NCI-H1105 (cell line): Measurements from ENCODE around the gene MAN2A1.
"Not testable (repeated sequence)": the region's sequence is repeated elsewhere in the genome, so short reads cannot be mapped to it uniquely, and the experiment has no call there.

Source experiments
- DNase-seq: peaks from one replicate; lab custom pipeline; 2025; lab: John Stamatoyannopoulos, UW

The MAN2A1 gene

DNA sequence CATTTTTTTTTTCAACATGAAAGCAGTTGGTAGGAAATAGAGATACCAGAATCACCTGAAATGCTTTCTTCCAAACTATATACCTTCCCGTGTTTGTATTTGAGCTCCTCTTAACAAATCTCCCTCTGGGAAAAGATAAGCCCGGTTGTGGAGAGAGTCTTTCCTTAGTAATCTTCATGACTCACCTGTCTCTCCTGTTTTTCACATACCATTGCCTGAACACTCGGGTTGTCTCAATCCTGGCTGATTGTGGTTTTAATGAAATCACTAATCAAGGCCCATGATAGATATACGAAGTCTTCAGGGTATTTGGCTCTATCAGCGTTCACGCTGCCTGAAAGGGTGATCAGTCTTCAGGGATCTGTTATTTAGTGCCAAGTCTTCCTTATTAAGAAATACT, 136.7 kb downstream of the MAN2A1 start:
- DNase-seq: no peak

DNA sequence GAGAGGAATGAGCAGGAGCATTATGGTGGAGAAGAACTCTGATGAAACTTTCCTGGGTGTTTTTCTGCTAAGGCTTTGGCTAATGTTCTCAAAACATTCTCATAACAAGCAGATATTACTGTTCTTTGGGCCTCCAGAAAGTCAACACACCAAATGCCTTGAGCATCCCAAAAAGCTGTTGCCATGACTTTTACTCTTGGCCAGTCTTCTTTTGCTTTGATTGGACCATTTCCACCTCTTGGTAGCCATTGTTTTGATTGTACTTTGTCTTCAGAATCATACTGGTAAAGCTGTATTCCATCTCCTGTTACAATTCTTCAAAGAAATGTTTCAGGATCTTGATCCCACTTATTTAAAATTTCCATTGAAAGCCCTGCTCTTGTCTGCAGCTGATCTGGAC, 139.6 kb downstream of the MAN2A1 start:
- DNase-seq: no peak

DNA sequence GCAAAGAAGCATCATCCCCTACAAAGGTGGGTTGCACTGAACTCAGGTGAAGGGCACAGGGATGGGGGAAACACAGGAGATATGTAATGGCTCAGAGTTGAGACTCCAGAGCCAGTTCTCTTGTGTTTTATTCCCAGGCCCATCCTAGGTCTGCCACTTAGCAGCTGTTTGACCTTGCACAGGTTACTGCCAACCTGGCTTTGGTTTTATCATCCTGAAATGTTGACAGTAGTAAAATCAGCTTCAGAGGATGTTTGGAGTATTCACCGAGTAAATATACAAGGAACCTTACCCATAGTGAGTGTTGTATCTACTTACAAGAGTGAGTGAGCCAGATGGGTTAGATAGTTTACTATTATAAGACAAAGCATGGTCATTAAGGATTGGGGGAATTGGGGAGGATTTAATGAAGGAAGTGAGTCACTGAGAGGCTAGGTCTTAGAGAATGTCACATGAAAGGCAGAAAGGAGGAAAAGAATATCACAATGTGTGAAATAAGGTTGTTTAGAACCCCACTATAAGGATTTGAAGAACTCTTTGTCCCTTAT, 141.3 kb downstream of the MAN2A1 start:
- no peak for DNase-seq

DNA sequence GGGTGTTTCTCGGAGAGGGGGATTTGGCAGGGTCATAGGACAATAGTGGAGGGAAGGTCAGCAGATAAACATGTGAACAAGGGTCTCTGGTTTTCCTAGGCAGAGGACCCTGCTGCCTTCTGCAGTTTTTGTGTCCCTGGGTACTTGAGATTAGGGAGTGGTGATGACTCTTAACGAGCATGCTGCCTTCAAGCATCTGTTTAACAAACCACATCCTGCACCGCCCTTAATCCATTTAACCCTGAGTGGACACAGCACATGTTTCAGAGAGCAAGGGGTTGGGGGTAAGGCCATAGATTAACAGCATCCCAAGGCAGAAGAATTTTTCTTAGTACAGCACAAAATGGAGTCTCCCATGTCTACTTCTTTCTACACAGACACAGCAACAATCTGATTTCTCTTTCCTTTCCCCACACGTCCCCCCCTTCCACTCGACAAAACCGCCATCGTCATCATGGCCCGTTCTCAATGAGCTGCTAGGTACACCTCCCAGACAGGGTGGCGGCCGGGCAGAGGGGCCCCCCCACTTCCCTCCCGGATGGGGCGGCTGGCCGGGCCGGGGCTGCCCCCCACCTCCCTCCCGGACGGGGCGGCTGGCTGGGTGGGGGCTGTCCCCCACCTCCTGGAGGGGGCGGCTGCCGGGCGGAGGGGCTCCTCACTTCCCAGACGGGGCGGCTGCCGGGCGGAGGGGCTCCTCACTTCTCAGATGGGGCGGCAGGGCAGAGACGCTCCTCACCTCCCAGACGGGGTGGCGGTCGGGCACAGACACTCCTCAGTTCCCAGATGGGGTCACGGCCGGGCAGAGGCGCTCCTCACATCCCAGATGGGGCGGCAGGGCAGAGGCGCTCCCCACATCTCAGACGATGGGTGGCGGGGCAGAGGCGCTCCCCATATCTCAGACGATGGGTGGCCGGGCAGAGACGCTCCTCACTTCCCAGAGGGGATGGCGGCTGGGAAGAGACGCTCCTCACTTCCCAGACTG, 142.8 kb downstream of the MAN2A1 start:
- not testable (repeated sequence) for DNase-seq

DNA sequence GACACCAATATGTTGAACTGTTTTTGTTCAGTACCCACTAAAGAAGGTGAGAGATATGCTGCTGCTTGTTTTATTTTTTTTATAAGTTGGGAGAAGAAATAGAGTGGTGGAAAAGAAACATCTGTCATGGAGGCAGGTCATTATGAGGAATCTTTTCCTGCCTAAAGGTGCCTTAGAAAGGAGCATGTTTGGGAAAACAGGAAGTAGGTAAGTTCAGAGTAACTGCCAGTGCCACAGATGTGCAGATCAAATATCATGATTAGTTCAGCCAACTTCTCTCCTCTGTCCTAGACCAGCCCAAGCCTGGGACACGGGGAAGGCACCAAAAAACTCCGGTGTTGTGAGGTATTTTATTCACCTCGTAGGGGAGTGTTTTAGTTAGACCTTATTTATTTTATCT, 144.2 kb downstream of the MAN2A1 start:
- no peak for DNase-seq

DNA sequence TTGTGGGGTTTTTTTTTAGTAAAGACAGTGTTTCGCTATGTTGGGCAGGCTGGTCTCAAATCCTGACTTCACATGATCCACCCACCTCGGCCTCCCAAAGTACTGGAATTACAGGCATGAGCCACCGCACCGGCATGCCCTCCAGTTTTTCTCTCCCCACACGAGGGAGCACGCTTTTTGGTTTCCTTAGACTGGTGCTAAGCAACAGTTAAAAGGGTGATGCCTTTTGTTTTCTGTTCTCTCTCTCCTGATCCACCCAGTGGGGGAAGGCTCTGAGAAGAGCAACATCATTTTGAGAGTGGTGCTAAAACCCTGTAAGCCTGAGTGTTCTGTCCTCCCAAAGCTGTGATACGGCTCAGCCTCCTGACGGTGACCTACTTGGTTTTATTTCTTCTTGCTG, 146.6 kb downstream of the MAN2A1 start:
- no peak for DNase-seq

DNA sequence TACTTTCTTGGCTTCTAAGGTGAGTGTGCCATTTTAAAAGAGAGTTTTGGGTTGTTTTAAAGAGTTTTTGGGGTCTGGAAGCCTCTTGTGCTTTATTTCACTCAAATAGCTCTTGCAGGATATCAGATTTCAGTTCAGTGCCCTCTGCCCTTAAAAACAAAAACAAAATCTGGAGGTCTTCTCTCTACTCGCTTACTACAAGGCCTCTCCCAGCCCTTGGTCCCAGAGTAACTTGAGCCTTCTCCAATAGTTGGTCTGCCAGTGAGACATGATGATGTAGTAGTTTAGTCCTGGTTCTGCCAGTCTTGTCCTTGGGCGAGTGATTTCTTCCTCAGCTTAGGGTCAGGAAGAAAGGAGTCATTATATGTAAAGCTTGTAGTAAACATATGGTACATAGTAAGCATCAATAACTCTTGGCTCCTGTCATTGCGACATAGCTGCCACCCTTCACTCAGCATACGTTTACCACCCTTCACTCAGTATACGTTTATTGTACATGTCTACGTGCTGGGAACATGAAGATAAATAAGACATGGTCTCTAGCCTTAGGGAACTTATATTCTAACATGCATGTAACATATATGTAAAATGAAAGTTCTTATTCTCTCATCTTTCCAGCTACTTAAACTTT, 147.6 kb downstream of the MAN2A1 start:
- DNase-seq: no peak

DNA sequence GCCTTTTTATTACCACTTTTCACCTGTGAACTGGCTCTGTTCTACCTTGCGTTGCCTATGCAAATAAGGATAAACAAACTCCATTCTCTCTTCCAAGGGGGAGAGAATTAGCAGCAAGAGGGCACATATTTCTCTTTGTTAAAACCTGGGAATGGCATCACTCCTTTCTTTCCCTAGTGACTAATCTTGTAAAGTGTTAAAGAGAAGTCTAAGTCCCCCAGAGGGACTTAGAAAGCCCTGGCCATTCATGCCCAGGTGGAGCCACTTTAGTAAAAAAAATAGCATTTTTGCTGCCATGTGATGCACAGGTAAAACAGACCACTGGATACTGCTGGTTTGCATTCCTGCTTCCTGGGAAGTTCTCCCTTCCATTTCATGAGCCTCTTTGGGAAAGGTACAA, 148.4 kb downstream of the MAN2A1 start:
- DNase-seq: no peak

DNA sequence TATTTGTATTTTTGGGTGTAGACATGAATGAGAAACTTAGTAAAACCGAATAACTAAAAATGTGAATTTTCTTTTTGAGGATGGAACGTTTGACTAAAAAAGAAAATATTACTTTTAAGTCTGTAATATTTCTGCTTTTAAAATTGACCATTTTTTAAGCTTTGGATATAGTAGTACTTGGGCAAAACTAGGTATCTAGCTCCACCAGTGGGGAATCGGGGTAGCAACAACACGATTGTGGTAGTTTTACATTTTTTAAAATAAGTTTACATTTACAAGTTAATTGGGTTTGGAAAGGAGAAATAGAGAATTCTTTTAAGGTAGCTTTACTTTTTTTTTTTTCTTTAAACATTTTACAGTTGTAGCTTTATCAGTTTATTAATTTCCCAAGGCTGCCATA, 154.4 kb downstream of the MAN2A1 start:
- no peak for DNase-seq

DNA sequence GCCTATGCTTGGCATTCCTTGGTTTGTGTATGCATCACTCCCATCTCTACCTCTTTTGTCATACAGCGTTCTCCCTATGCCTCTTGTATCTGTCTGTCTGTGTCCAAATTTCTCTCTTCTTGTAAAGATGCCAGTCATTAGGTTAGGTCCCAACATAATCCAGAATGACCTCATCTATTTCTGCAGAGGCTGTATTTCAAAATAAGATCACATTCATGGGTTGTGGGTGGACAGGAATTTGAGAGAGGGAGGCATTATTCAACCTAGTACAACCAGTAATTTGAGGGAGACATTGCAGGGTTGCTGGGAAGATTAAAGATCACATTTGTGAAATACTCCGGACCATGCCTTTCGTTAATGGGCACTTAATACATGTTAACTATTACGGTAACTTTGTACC, 155.0 kb downstream of the MAN2A1 start:
- DNase-seq: no peak

DNA sequence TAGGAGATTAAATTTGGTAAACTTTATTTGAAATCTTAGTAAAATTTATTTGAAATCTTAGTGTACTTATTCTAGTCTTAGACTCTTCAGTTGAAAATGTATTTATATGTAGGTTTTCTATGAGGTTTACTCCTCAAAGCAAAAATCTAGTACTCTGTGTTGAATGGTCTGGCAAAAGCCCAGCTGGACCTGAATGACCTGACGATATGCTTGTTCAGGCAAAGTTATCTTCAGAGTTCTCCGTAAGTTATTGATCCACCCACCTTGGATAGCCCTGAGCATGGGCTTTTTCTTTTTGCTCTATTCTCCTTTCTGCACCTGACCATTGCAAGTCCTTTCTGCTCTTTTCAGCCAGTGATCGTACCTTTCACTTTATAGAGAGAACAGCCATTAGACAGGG, 158.4 kb downstream of the MAN2A1 start:
- DNase-seq: no peak

DNA sequence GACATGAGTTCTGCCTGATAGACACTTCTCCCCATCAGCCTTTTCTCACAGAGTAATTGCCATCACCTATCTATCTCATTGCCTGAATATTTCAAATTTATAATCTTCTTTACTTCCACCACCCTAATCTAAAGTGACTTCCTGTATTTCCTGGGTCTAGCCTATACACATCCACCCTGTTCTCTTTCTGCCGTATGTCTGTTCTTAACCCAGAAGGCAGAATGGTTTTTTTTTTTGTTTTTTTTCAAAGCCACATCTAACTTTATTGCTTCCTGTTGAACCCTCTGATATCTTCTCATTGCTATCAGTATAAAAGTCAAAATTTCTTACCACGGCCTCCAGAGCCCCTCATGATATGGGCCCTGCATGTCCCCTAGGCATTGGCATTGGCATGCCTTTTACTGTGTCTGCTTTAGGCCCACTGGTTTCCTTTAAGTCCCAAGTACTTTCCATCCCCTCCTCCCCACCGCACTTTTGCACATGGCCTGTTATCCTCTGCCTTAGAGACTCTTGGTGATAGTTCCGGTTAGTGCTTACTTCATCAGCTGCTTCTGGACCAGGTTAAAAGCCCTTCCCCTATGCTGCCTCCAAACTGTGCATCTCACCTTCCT, 159.9 kb downstream of the MAN2A1 start:
- no peak for DNase-seq

DNA sequence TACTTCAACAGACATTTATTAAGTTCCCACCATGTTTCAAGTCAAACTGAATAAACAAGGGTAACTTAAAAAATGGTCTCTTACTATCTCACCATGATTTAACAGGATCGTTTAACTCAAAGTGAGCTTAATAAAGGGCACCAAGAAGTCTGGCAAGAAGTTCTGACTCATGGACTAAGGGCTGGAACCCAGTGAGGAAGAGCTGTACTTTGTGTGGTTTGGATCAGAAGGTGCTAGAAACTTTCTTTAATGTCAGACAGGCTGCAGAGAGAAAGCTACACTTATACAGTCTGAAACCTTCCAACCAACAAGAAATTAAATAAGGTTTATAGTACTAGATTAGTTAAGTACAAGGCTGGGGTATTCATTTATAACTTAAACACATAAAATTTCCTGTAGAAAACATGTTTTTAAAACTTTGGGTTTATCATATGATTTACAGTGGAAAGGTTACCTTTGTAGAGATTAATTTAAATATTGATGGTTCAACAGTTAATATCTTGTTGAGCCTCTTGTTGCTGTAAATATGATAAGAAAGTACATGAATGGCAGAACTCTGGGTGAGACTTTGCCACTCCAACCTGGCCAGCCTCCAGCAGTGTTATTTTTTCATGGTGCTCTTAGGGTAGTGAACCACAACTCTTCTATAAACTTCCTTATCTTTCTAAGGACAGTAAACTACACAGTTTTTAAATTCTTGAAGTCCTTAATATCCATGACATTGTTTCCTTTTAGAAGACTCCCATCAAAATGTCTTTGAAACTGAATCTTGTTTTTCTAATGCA, 162.8 kb downstream of the MAN2A1 start:
- no peak for DNase-seq

DNA sequence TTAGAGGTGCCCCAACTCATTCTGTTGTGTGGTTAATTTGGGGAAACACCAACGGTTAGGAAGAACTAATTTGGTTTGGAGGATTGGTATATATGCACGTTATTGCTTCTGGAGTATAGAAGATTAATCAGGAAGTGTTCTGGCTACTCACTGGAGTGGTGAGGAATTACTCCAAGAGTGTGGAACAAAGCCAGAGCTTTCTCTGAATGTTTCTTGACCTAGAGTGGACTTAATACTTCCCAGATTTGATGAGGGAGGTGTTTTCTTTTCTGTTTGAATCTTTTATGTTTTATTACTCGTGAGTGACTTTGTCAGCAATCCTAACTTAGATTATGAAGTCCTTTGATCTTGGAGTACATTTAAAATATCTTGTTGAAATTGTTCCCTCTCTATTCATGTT, 163.7 kb downstream of the MAN2A1 start:
- DNase-seq: no peak

DNA sequence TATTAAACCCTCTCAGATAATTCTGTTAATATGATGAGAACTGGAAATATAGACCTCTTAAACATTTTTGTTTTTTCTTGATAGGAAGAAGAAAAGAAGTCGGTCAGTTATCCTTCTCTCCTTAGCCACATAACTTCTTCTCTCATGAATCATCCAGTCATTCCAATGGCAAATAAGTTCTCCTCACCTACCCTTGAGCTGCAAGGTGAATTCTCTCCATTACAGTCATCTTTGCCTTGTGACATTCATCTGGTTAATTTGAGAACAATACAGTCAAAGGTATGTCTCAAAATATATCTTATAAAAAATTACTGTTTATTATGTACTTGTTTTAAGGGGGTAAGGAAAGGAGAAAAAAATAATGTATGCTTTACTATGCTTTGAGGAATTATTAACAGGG, 165.3 kb downstream of the MAN2A1 start:
- no peak for DNase-seq

DNA sequence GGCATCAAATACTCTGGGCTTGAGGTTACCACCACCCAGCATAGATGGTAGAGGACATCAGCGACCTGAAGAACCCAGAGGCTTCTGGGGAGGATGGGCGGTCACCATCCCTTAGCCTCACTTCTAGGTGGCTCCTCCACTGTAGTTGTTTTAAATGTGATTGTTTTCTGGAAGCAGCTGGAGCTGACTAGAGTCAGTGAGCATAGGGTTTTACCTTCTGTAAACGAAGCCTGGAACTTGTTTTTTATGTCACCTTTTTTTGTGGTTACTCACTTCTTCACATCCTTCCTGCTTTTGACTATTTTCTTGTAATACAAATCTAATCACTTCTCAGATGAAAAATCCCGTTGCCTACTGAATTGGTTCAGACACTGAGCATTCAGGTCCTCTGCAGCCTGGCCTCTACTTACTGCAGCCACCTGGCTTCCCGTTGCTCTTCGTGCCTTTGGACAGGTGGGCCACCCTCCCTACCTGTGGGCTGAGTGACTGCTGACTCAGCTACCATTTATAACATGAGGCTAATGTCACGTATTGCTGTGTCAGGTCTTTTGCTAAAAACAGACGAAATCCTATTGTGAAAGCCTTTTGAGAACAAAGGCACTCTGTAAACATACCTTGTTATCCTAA, 167.8 kb downstream of the MAN2A1 start:
- DNase-seq: peak; percentile 35

DNA sequence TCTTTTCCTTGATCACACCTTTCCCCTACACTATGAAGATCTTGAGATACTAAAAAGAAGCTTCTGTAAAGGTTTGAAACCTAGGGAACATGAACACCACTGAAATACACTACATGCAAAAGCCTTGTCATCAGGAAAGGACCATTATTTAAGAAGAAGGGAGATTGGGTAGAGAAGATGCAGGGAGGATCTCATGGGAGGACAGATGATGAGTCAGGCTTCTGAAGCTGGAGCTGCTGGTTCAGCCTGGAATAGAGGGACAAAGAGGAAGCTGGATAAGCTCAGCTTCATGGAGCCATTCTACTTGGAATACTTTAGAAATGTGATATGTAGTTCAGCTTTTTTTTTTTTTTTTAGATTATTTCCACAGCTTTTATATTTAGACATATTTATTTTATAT, 169.8 kb downstream of the MAN2A1 start:
- no peak for DNase-seq

DNA sequence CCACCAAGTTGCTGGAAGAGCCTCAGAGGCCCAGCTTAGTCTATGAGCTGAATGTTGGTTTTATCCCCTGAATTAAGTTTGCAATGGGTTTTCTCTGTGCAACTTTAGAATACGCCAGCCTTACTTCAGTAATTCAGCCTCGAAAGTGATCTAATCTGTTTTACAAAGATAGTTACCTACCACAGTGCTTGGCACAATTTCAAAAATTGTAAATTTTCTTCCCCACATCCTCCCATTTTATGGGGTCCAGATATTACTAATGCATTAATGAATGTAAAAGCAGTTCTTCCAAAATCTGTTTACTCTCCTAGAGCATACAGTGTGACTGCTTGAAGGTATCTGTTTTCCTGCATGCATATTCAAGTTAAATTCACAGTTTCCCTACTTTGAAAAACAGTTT, 172.6 kb downstream of the MAN2A1 start:
- no peak for DNase-seq

DNA sequence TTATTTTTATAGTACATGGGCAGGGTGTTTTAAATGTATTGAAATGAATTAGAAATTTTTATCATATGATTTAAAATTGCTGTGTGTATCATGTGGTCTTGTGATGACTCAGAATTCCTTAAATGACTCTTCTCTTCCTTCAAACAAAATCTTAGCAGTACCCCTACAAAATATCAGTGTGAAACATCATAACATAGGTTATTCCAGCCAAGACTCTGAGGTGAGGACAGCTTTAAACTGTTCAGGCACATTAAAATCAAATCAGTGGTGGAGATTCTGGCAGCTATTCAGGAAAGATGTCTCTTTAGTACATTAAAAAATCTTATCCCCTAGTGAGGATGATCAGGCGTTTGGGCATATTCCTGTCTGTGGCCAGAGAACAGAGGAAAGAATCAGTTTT, 174.0 kb downstream of the MAN2A1 start:
- DNase-seq: no peak

DNA sequence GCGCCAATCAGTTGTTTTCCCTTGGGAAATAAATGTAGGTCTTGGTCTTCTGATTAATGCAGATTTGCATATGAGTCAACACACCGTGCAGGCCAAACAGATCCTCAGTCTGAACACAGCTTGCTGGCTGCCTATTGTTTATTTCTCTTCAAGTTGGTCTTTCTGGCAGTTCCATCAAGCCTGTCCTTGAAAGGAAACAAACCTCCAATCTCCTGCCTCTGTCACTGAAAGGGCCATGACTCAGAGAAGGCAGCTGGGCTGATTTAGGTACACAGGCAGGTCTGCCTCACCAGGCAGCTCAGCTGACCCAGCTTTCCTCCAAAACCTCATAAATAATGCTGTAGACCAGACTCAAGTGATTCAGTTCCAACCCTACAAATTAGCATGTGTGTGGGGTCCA, 175.9 kb downstream of the MAN2A1 start:
- DNase-seq: no peak

DNA sequence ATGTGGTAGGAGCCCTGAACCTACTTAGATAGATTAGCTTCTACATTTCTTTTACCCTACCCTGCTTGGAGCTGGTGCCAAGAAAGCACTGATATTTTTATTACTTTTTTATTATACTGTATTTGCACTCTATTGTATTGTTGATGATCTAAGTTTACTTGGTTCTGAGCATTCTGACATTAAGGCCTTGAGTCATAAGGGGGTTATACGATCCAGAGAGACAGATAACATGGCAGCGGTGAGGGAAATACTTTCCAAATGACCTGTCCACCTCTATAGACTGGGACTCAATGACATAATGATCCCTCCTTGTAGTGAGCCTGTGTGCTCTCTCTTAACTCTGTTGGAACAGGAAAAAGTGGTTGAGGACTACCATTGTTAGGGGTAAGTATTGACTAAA, 176.3 kb downstream of the MAN2A1 start:
- DNase-seq: no peak

DNA sequence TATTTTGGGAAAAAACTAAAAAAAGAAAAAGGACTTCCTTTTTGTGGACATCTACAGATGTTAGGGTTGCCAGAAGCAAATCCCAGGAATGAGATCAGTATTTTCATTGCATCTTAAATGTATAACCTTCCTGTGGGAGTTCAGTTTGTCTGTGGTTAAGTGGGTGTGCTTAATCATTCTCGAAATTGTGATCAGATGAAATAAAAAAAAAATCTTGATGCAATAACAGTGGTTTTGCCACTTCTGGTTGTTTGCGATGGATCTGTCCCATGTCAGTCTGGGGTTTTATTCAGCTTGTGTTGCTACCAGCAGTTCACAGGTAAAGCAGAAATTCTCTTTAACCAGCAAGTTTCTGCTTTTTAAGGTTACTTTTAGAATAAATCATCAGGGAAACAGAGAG, 179.0 kb downstream of the MAN2A1 start:
- no peak for DNase-seq
